Measurements from ENCODE around the gene CARD14. TPM values are rescaled to one million over a fixed set of nuclear protein-coding genes. Genes with fewer than 3 reads are reported as not detected.

CARD14 gene
- total and polyA plus RNA-seq, 12 donors: 0.30 to 3.4 (median 1.1) TPM

DNA sequence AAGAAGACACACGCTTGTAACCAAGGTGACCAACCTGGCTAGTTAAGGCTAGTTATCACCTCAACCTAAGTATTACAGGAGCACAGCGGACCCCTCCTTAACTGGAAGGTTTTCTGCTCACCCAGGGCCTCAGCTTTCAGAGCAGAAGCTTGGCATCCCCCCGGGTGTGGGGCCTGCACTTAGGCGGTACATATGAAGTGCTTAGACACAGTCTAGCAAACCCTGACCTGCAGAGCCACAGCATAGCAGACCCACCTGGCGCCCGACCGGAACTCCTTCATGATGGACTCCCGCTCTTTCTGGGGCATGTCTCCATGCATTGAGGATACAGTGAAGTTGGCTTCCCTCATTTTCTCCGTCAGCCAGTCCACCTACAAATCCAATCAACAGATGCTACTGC is 32.7 kb upstream of the CARD14 start:
- intact Hi-C loops (cut with DNase I): loop anchor here in 1 of 2 donors (10.0 kb wide), 1 partner anchor 248 kb away; no protein-coding TSS in a partner anchor
- 95 to 98% (median 96%) methylated on average over 5 to 9 of the region's 9 CpGs for WGBS, 4 donors
- no peaks in the 10 kb centered on the region for H3K4me1 ChIP-seq (replicated peaks in 1 of 2)
- H3K27me3 ChIP-seq: no peaks in the 10 kb centered on the region
- H3K4me3 ChIP-seq: no peak overlapping the region
- DNase-seq: no peak
- no peaks in the 10 kb centered on the region for H3K9me3 ChIP-seq (replicated peaks in 1 of 3)
- no peak for TF ChIP-seq POLR2A (IDR thresholded peaks at IDR 0.05)
- TF ChIP-seq, protein P1, sequence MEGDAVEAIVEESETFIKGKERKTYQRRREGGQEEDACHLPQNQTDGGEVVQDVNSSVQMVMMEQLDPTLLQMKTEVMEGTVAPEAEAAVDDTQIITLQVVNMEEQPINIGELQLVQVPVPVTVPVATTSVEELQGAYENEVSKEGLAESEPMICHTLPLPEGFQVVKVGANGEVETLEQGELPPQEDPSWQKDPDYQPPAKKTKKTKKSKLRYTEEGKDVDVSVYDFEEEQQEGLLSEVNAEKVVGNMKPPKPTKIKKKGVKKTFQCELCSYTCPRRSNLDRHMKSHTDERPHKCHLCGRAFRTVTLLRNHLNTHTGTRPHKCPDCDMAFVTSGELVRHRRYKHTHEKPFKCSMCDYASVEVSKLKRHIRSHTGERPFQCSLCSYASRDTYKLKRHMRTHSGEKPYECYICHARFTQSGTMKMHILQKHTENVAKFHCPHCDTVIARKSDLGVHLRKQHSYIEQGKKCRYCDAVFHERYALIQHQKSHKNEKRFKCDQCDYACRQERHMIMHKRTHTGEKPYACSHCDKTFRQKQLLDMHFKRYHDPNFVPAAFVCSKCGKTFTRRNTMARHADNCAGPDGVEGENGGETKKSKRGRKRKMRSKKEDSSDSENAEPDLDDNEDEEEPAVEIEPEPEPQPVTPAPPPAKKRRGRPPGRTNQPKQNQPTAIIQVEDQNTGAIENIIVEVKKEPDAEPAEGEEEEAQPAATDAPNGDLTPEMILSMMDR (IDR thresholded peaks at IDR 0.05): no peak
- H3K36me3 ChIP-seq (replicated peaks in 1 of 2): peaks cover 0 to 93% of the 10 kb centered on the region in 2 donors
- H3K27ac ChIP-seq: no peak overlapping the region

DNA sequence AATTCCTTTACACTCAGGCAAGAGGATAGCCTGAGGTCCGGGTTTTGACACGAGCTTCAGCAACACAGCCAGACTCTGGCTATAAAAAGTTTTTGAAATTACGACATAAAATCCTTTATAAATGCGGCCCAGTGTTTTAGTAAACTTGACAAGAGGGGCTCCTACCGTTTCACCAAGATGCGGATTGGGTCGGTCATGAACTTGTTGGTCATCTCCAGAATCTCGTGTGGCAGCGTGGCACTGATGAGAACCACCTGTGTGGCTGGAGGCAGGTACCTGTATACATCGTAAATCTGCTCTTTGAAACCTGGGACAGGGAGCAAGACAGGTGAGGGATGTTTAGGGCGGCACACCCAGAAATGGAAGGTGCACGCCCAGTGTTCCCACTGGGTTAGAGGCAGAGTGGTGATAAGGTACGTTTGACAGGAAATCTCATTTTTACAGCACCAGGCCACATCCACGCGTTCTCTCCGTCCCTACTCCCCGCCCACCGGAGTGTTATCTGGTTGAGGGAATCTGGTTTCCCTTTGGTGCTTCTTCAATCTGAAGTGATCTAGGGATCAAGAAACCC is 30.9 kb upstream of the CARD14 start:
- Histone ChIP-seq H3K4me1 (replicated peaks in 1 of 2) (peaks cover 0 to 7% of the 10 kb centered on the region in 2 donors), H3K9me3 (replicated peaks in 1 of 3) (no peaks in the 10 kb centered on the region), H3K27me3 (no peaks in the 10 kb centered on the region), H3K27ac (no peak overlapping the region), H3K4me3 (no peak overlapping the region), H3K36me3 (replicated peaks in 1 of 2) (peaks cover 0 to 100% of the 10 kb centered on the region in 2 donors)
- WGBS, 4 donors: 91 to 93% (median 93%) methylated on average over 18 of the region's 18 CpGs
- peak in 1 of 7 donors; percentile 4 for DNase-seq
- intact Hi-C loops (cut with DNase I): loop anchor here in 1 of 2 donors (10.0 kb wide), 1 partner anchor 246 kb away; no protein-coding TSS in a partner anchor
- no peak for TF ChIP-seq POLR2A (IDR thresholded peaks at IDR 0.05)
- TF ChIP-seq, protein P1 (IDR thresholded peaks at IDR 0.05): no peak

DNA sequence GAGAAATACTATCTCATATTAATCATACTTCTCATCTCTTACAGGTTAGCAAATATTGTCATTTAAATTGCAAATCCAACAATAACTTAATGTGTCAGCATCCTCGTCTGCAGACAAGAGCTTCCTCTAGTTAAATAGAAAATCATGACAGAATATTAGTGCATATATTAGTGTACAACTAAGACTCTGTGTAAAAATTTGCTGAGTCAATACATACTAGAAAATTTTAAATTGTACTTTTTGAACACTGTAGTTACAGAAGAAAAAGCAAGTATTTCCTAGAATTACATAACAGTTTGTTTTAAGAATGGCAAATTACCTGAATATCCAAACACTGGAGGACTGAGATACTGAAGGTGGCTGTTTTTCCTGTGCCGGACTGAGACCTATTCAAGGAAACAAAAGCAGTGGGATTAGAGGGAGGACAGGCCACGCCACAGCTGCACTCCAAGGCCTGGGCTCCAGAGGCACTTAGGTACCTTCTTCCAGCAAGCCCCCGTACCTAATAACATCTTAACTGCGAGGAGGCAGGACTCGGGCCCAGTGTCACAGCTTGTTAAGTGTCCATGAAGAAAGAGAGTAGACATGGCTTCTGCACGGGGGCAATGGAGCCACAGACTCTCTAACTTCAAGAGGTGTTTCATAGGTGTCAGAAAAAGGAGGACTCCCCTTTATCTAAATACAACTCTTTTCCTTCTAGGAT is 28.2 kb upstream of the CARD14 start:
- Histone ChIP-seq H3K4me1 (replicated peaks in 1 of 2) (peaks cover 14 to 26% of the 10 kb centered on the region in 2 donors), H3K9me3 (replicated peaks in 1 of 3) (no peaks in the 10 kb centered on the region), H3K36me3 (replicated peaks in 1 of 2) (peaks cover 0 to 75% of the 10 kb centered on the region in 2 donors), H3K27ac (no peak overlapping the region), H3K4me3 (no peak overlapping the region), H3K27me3 (no peaks in the 10 kb centered on the region)
- TF ChIP-seq, protein P1 (IDR thresholded peaks at IDR 0.05): no peak
- TF ChIP-seq POLR2A (IDR thresholded peaks at IDR 0.05): no peak
- WGBS, 4 donors: 87 to 93% (median 90%) methylated on average over 6 to 7 of the region's 7 CpGs
- intact Hi-C loops (cut with DNase I): loop anchor here in 1 of 2 donors (10.0 kb wide), 1 partner anchor 243 kb away; no protein-coding TSS in a partner anchor
- no peak for DNase-seq

DNA sequence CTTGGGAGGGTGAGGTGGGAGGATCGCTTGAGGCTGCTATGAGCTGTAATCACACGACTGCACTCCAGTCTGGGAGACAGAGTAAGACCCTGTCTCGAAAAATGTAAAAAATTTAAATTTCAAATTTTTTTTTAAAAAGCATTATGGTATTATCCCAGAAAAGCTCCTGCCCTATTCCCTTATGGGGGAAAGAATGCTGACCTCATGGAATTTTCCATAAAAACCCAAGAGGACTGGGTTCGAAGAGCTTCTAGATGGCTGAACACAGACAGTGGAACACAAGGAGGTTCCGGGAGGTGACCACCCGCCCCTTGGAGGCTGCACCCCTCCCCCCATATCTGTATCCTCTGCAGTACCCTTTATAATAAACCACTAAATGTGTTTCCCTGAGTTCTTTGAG is 26.9 kb upstream of the CARD14 start:
- H3K4me1 ChIP-seq (replicated peaks in 1 of 2): peaks cover 16 to 28% of the 10 kb centered on the region in 2 donors
- intact Hi-C loops (cut with DNase I): loop anchor here in 1 of 2 donors (10.0 kb wide), 1 partner anchor 242 kb away; no protein-coding TSS in a partner anchor
- no peaks in the 10 kb centered on the region for H3K9me3 ChIP-seq (replicated peaks in 1 of 3)
- H3K27me3 ChIP-seq: no peaks in the 10 kb centered on the region
- H3K4me3 ChIP-seq: no peak overlapping the region
- 86 to 93% (median 91%) methylated on average over 6 of the region's 6 CpGs for WGBS, 4 donors
- TF ChIP-seq POLR2A (IDR thresholded peaks at IDR 0.05): no peak
- TF ChIP-seq, protein P1 (IDR thresholded peaks at IDR 0.05): no peak
- H3K36me3 ChIP-seq (replicated peaks in 1 of 2): peaks cover 0 to 62% of the 10 kb centered on the region in 2 donors
- DNase-seq: no peak
- no peak overlapping the region for H3K27ac ChIP-seq
